HG03103 (cell line): ENCODE data around the gene RECK.
"Not testable (repeated sequence)": the region's sequence is repeated elsewhere in the genome, so short reads cannot be mapped to it uniquely, and the experiment has no call there.

Experiments
- ATAC-seq: cut with Tn5 transposase; IDR thresholded peaks from one replicate; pipeline ENCODE4 v1.9.1; 2021; ENCODE audit warnings: low read depth; ENCODE audit not compliant: unreplicated experiment

RECK gene

DNA sequence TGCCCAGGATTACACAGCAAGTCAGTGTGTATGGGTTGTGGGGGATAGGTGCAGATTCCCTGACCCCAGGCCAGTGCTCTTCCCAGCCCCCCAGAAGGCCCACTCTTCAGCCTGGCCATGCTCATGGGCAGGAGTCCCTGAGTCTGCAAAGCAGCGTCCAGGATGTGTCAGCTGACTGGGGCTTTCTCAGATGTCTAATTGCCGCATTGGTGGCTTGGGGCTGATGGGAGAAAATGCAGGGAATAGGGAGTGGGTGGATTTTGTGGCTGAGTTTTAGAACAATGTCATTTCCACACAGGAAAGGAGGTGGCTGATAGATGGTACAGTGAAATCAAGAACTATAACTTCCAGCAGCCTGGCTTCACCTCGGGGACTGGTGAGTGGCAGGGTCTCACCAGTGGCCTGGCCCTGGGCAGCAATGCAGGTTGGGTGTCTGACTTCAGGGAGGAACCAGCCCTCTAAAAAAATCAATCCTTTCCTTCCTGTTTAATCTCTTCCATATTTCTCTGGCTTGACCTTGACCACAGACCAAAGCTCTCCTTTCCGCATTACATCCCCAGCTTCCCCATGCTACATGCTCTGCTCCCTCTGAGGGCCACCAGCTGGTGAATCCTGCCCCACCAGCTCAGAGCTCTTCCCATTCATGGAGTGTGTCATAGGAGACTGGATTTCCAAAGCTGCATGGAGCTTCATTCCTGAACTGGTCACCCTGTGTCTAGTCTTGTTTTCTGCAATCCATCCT lies 114.0 kb downstream of the RECK start:
- ATAC-seq: no peak

DNA sequence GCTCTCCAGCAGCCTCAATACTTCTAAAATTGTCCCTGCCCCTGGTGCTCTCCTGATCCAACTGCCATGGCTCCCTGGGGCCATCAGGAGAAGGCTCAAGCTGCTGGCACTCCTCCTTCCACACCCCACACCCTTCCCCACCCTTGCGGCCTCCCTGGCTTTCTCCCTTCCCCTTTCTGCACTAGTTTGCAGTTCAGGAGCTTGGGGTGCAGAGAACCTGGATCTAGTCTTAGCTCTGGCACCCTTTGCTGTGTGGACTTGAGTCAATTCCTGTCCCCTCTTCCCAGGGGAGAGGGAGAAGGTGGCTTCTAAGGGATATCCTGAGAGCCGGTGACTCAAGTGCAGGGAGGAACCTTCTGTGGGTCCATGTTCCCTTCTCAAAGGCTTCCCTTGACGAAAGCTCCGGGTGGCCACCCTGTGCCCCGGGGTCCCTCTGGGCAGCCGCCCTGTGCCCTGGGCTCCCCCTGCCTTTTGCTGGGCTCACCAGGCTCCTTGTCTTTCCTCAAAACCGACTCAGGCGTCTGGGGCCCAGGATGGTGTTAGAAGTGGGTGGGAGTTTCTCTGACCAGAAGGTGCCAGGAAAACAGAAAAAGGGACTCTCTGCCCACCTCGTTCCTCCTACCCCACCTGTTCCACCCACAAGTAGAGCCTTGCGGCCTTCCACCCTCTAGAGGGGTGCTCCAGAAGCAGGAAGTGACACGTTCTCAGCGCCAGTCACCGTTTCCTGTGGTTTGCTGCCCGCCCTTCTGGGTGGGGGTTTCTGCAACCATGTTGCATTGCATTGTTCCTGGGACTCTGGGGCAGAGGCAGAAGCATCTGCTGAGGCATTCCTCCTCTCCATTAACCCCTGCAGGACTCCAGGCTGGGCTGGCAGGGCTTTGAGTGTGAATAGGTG lies 114.8 kb downstream of the RECK start:
- peak; percentile 81 for ATAC-seq

GRCh38 chr9:36152741-36153438 lies 116.2 kb downstream of the RECK start:
- no peak for ATAC-seq

DNA sequence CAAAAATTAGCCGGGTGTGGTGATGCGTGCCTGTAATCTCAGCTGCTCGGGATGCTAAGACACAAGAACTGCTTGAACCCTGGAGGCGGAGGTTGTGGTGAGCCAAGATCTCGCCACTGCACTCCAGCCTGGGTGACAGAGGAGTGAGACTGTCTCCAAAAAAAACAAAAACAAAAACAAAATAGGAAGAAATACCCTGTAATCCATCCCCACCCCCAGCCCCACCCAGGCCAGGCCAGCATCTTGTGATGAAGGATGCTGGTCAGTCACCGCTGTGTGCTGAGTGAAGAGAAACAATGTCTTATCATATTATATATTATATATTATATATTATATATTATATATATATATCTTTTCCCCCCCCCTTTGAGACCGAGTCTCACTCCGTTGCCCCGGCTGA lies 117.0 kb downstream of the RECK start:
- no peak for ATAC-seq

- ATAC-seq: no peak
Measured at GRCh38 chr9:36154331-36154952, 117.7 kb downstream of the RECK start.

GRCh38 chr9:36156116-36156515 lies 119.4 kb downstream of the RECK start:
- no peak for ATAC-seq

DNA sequence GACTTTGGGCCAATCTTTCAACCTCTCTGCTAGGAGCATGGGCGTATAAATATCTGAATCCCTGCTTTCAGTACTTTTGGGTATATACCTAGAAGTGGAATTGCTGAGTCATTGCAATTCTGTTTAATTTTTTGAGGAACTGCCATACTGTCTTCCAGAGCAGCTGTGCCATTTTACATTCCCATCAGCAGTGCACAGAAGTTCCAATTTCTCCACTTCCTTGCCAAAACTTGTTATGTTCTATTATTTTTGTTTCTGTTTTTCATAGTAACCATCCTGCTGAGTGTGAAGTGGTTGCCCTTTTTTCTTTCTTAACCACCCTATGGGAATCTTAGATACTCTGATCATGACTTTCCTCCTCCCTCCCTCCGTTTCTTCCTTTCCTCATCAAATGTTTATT lies 121.4 kb downstream of the RECK start:
- no peak for ATAC-seq

GRCh38 chr9:36158917-36159316 lies 122.2 kb downstream of the RECK start:
- ATAC-seq: no peak

GRCh38 chr9:36159509-36159908 lies 122.8 kb downstream of the RECK start:
- not testable (repeated sequence) for ATAC-seq

- ATAC-seq: not testable (repeated sequence)
Measured at GRCh38 chr9:36160126-36160525, 123.4 kb downstream of the RECK start.

DNA sequence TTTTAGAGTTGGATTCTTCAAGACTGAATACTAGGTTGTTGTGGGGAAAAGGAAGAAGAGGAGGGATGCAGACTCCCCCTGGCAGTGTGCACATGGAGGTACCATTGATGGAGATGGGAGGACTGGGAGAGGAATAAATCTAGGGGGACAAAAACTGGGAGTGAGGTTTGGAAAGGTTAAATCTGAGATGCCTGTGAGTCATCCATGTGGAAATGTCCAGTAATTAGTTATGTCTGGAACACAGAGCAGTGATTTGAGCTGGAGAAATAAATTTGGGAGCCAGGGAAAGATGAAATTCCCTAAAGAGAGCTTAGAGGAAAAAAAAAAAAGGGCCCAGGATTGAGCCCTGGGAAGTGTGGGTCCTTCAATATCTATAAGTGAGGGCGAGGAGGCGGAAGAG lies 124.5 kb downstream of the RECK start:
- ATAC-seq: no peak

- no peak for ATAC-seq
Measured at GRCh38 chr9:36162211-36162738, 125.6 kb downstream of the RECK start.

DNA sequence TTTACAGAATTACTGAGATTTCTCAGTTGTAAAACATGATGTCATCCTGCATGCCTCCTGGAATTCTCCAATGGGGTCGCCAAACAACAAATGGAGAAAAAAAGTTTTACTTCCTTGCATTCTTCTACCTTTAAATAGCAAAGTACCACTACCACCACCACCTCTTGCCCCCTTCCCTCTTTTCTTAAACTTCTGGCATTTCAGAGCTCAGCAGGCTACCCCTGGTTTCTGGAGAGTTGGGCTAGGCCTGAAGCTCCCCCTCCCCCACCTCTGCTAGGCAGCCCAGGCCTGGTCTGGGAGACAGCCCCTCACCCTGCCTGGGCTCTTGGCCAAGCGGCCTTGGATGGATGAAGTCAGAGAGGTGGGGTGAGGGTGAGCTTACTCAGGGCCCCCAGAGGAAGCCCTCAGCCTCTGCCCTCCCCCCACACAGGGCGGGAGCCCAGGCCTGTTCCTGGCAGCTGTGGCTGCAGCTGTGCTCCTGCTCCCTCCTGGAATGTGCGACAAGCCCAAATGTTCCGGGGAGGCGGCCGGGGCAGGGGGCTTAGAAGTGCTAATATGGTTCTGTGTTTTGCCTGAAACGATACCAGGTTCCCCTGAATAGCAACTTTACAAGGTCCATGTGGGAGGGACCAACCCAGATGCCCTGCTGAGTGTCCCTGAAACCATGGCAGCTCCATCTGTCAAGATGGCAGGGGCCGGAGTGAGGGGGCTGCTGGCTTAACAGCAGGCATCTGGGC lies 126.5 kb downstream of the RECK start:
- ATAC-seq: no peak

- no peak for ATAC-seq
Measured at GRCh38 chr9:36163786-36164170, 127.1 kb downstream of the RECK start.

- ATAC-seq: no peak
Measured at GRCh38 chr9:36164372-36164771, 127.7 kb downstream of the RECK start.

GRCh38 chr9:36164989-36165388 lies 128.3 kb downstream of the RECK start:
- ATAC-seq: no peak

DNA sequence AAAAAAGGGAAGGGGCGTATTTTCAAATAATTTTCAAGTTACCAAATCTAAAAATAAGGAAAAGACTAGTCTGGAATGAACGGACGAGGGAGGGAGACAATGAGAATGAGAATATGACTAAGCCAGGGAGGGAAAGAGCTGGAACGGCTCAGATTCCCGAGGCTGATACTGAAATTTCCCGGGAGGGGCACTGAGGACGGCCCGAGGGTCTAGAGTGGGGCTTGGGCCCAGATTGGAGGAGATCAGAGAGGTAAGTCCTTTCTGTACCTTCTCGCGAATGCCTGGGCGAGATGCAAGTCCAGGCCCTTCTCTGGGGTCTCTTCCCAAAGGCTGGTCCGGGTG lies 129.1 kb downstream of the RECK start:
- no peak for ATAC-seq

- ATAC-seq: peak; percentile 91
Measured at GRCh38 chr9:36166168-36166927, 129.6 kb downstream of the RECK start.

DNA sequence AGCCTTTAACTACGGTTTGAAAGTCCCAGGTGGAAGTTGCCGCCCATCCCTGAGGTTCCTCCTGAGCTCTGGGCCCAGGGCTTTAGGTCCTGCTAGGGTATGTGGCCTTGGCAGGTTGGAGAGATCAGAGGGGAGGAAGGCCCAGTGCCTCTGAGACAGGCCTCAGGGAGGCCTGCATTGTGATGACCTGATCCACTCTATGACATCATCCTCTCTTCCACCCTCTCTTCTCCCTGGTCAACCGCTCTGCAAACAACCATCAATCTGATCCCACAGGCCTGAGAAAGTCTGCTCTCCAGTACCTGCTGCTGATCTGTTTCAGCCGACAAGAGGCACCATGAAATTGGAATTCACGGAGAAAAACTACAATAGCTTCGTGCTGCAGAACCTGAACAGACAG lies 132.5 kb downstream of the RECK start, which contains the start of gene CCIN:
Gene CCIN, plus strand, starts transcription at position 223 of the 400 bp plus-strand sequence. Its CDS starts 115 bp downstream, at position 338.
- ATAC-seq: no peak
